Coronary artery (tissue), 2 donors: ENCODE results near the gene SOX6.

Experiments used
- DNase-seq: peaks from one replicate; pipeline ENCODE4 v3.0.0-alpha.2; 2017; ENCODE audit warnings: low spot score
- H3K27ac ChIP-seq, 2 donors: fragments of 200-600 bp; sonication (generic); one replicate each; pipeline ENCODE4 v1.5.1; 2016 to 2019
- H3K4me3 ChIP-seq: fragments of 200-600 bp; sonication (generic); 2 replicates; pipeline ENCODE4 v1.5.1; 2016; ENCODE audit warnings: mild to moderate bottlenecking, moderate library complexity
- TF ChIP-seq, protein P1 (sequence below): fragments of 200-600 bp; sonication (generic); IDR thresholded peaks from one replicate; pipeline ENCODE4 v1.5.1; 2019; ENCODE audit warnings: antibody characterized with exemption

The SOX6 gene

DNA sequence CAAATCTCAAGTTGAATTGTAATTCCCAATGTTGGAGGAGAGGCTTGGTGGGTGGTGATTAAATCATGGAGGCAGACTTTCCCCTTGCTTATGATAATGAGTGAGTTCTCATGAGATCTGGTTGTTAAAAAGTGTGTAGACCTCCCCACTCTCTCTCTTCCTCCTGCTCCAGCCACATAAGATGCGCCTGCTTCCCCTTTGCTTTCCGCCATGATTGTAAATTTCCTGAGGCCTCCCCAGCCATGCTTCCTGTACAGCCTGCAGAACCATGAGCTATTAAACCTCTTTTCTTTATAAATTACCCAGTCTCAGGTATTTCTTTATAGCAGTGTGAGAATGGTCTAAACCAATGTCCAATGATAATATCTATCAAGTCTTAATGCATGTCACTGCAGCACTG, 34.2 kb downstream of the SOX6 start:
- TF ChIP-seq, protein P1, sequence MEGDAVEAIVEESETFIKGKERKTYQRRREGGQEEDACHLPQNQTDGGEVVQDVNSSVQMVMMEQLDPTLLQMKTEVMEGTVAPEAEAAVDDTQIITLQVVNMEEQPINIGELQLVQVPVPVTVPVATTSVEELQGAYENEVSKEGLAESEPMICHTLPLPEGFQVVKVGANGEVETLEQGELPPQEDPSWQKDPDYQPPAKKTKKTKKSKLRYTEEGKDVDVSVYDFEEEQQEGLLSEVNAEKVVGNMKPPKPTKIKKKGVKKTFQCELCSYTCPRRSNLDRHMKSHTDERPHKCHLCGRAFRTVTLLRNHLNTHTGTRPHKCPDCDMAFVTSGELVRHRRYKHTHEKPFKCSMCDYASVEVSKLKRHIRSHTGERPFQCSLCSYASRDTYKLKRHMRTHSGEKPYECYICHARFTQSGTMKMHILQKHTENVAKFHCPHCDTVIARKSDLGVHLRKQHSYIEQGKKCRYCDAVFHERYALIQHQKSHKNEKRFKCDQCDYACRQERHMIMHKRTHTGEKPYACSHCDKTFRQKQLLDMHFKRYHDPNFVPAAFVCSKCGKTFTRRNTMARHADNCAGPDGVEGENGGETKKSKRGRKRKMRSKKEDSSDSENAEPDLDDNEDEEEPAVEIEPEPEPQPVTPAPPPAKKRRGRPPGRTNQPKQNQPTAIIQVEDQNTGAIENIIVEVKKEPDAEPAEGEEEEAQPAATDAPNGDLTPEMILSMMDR, result no peak
- Histone ChIP-seq H3K4me3 (no peak overlapping the region), H3K27ac (no peak overlapping the region)
- DNase-seq, result no peak

DNA sequence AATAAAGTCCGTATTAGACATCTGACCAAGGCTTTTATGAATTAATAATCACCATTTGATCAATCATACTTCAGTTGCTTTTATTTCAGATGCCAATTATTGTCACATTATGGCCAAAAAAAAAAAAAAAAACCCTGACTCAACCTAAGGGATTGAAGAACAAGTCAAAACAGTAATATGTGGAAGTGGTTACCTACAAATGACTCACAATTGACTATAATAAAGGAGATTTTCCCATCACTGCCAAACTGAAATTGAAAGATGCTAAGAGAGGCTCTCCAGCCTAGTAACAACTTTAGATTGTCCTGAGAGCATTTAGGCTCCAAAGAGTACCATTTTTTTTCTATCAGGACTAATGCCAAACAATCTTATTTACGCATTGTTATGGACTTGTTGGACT, 35.2 kb downstream of the SOX6 start:
- Histone ChIP-seq H3K4me3 (no peak overlapping the region), H3K27ac (no peak overlapping the region)
- TF ChIP-seq, protein P1, result no peak
- DNase-seq, result no peak

DNA sequence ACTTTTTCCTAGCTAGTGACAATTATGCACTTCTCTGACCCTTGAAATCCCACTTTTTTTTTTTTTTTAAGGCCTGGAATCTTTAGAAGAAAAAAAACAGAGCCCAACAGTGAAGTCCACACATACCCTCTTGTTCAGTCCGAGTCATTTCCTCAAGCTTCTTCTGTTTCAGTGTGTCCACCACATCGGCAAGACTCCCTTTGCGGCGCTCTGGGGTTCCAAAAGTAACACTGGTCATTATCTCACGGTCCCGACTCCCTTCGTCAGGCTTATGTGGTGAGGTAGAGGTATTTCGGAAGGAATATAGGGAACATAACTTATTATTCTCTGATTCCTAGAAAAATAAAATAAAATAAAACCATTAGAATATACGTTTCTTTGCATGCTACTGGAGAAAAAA, 38.0 kb downstream of the SOX6 start:
- Histone ChIP-seq H3K4me3 (no peak overlapping the region), H3K27ac (no peak overlapping the region)
- TF ChIP-seq, protein P1, result no peak
- DNase-seq, result no peak

DNA sequence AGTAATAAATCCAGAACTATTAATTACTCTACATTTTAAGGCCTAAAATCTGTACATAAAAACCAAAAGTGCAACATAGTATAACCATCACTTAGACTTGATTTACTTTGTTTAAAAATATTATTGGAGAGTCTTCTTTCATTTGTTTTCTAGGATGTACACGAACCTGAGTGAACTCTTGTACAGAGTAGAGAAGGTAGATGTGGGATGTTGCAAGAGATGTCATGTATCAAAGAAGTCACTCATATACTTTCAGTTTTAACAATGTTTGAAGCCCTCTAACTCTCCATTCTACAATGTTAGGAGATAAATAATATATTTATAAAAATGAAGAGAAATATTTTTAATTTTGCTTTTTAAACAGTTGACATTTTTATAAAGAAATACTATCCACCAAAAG, 38.6 kb downstream of the SOX6 start:
- Histone ChIP-seq H3K27ac (no peak overlapping the region), H3K4me3 (no peak overlapping the region)
- no peak for DNase-seq
- TF ChIP-seq, protein P1, result no peak

DNA sequence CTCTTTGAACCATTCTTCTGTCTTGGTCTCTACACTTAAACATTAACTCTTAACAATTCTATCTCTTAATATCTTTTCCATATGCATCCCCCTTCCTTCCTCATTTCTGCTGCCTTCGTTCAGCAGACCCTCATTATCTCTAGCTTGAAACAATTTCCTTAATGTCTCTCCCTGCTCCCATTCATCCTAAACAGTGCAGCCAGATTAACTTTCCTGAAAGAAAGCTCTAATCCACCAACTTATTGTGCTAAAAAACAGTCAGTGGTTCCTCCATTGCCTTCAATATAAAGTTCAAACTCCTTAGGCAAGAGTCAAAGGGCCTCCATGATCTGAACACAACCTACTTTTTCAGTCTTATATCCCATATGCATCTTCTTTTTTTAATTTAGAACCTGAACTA, 42.5 kb downstream of the SOX6 start:
- no peak overlapping the region for H3K4me3 ChIP-seq
- no peak overlapping the region for H3K27ac ChIP-seq
- TF ChIP-seq, protein P1, result no peak

DNA sequence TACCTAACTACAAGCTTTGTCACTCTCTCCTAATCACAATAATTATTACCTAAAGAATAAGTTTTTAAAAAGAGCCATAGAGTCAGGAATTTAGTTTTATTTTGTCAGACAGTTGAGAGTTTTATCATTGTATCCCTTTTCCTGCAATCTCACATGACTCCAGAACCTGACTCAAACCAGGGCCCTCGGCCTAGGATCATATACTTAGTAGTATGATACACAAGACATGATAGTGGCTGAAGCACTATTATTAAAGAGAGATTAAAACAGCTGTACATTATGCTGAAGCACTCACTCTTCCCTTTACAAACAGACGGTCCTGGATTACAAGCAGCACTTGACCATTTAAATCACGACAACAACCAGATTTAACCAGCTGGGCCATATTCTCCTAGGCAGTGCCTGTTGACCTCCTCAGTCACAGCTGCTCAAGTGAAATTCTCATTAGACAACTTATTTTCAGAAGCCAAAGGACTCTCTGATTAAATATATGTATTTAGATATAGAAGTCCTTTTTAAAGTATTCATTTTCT, 44.0 kb downstream of the SOX6 start:
- TF ChIP-seq, protein P1, result no peak
- H3K27ac ChIP-seq, result no peak overlapping the region
- no peak overlapping the region for H3K4me3 ChIP-seq
- no peak for DNase-seq

More for the DNA sequence above, 42.5 kb downstream of the SOX6 start:
- no peak for DNase-seq

DNA sequence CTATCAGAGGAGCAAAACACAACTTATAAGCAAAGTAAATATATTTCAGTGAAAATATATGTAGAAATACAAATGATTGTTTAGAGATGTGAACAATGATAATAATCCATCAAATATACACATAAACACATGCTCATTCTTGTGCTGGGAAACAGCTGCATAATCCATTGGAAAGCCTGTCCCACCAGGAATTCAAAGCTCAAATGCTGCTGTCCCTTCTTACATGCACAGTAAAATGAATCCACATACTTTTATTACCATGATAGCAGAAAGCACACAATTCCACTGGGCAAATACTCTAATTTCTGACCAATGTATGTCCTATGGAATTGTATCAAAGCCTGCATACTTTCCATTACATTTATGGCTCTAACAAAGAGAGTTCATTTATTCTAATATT, 44.5 kb downstream of the SOX6 start:
- Histone ChIP-seq H3K27ac (no peak overlapping the region), H3K4me3 (no peak overlapping the region)
- TF ChIP-seq, protein P1, result no peak
- DNase-seq, result no peak
